Smooth muscle cell (in vitro differentiated cells): ENCODE measurements around the gene INO80E. TPM values are rescaled to one million over a fixed set of nuclear protein-coding genes. Genes with fewer than 3 reads are reported as not detected.

Experiments used
- DNase-seq: peaks from one replicate; lab custom pipeline; 2025; ENCODE audit not compliant: unreplicated experiment; lab: John Stamatoyannopoulos, UW
- H2AFZ ChIP-seq: fragments of 200-600 bp; sonication (generic); 2 replicates; pipeline ENCODE4 v1.6.0; 2016; ENCODE audit warnings: antibody characterized with exemption, low read depth, mild to moderate bottlenecking
- H3F3A ChIP-seq: fragments of 200-600 bp; sonication (generic); 2 replicates; pipeline ENCODE4 v1.6.0; 2017; ENCODE audit warnings: antibody characterized with exemption, low read depth
- H3K27ac ChIP-seq: fragments of 200-600 bp; sonication (generic); 2 replicates; pipeline ENCODE4 v1.5.1; 2016; ENCODE audit warnings: low read depth, mild to moderate bottlenecking
- H3K27me3 ChIP-seq: fragments of 200-600 bp; sonication (generic); 2 replicates; pipeline ENCODE4 v1.6.1; 2016; ENCODE audit warnings: low read depth, mild to moderate bottlenecking
- H3K36me3 ChIP-seq: fragments of 200-600 bp; sonication (generic); 2 replicates; pipeline ENCODE4 v1.5.1; 2016; ENCODE audit warnings: low read depth
- H3K4me1 ChIP-seq: fragments of 200-600 bp; sonication (generic); 2 replicates; pipeline ENCODE4 v1.5.1; 2016; ENCODE audit warnings: low read depth
- H3K4me2 ChIP-seq: fragments of 200-600 bp; sonication (generic); 2 replicates; pipeline ENCODE4 v1.6.0; 2016; ENCODE audit warnings: mild to moderate bottlenecking
- H3K4me3 ChIP-seq: fragments of 200-600 bp; sonication (generic); 2 replicates; pipeline ENCODE4 v1.5.1; 2016; ENCODE audit warnings: mild to moderate bottlenecking
- H3K79me2 ChIP-seq: fragments of 200-600 bp; sonication (generic); 2 replicates; pipeline ENCODE4 v1.6.0; 2016; ENCODE audit warnings: low read depth, mild to moderate bottlenecking
- H3K9ac ChIP-seq: fragments of 200-600 bp; sonication (generic); 2 replicates; pipeline ENCODE4 v1.6.0; 2016; ENCODE audit warnings: low read depth
- H3K9me3 ChIP-seq: fragments of 200-600 bp; sonication (generic); replicated peaks from 2 replicates; pipeline ENCODE4 v1.5.1; 2016; ENCODE audit warnings: low read depth
- H4K20me1 ChIP-seq: fragments of 200-600 bp; sonication (generic); 2 replicates; pipeline ENCODE4 v1.6.0; 2016; ENCODE audit warnings: low read depth
- CTCF ChIP-seq: fragments of 200-600 bp; sonication (generic); IDR thresholded peaks from 2 replicates; pipeline ENCODE4 v1.5.1; 2017; ENCODE audit warnings: borderline replicate concordance, mild to moderate bottlenecking, antibody characterized with exemption; ENCODE audit not compliant: insufficient read depth, poor library complexity, severe bottlenecking
- WGBS: methylation state at CpG from one replicate; pipeline ENCODE4 v1.1.7; 2016; ENCODE audit warnings: low lambda C conversion rate; 5-methylcytosine and 5-hydroxymethylcytosine counted together
- polyA plus RNA-seq: library from polyadenylated mRNA; unstranded; fragments of >200 nt; fragmentation: Nextera tagmentation; extraction: Ambion mirVana; gene quantifications from 2 replicates; pipeline ENCODE4 v1.2.1, GENCODE V29; 2016
- total RNA-seq: library from RNA; depleted of rRNA; stranded (reverse); fragments of >200 nt; gene quantifications from 2 replicates; pipeline ENCODE4 v1.2.3, GENCODE V29; 2014

The INO80E gene
- total and polyA plus RNA-seq, 2 experiments from 2014 or later, result 17.7 to 181 TPM

GRCh38 chr16:30005341-30006094 lies 9.5 kb downstream of the INO80E start:
- H2AFZ ChIP-seq, result no peak overlapping the region

GRCh38 chr16:30006095-30006473 lies 10.0 kb downstream of the INO80E start:
- no peak overlapping the region for H3K4me2 ChIP-seq
- no peak overlapping the region for H3K4me3 ChIP-seq
- no peaks in the 10 kb centered on the region for H4K20me1 ChIP-seq
- H3F3A ChIP-seq, result no peaks in the 10 kb centered on the region
- DNase-seq, result no peak
- WGBS, result 96% methylated on average over 18 of the region's 18 CpGs
- peaks cover 9% of the 10 kb centered on the region for H3K4me1 ChIP-seq
- no peaks in the 10 kb centered on the region for H3K79me2 ChIP-seq
- no peak for TF ChIP-seq CTCF
- no peaks in the 10 kb centered on the region for H3K36me3 ChIP-seq
- H3K27ac ChIP-seq, result no peak overlapping the region
- H3K27me3 ChIP-seq, result peaks cover 18% of the 10 kb centered on the region
- H3K9ac ChIP-seq, result no peak overlapping the region
- H3K9me3 ChIP-seq, result no peaks in the 10 kb centered on the region
- H2AFZ ChIP-seq, result no peak overlapping the region

More at GRCh38 chr16:30005341-30006094, 9.5 kb downstream of the INO80E start:
- H3K9me3 ChIP-seq, result no peaks in the 10 kb centered on the region
- H3K9ac ChIP-seq, result no peak overlapping the region
- no peaks in the 10 kb centered on the region for H3K79me2 ChIP-seq
- no peak overlapping the region for H3K27ac ChIP-seq
- peaks cover 13% of the 10 kb centered on the region for H3K27me3 ChIP-seq
- no peaks in the 10 kb centered on the region for H3K36me3 ChIP-seq
- H3K4me1 ChIP-seq, result peaks cover 6% of the 10 kb centered on the region
- no peaks in the 10 kb centered on the region for H4K20me1 ChIP-seq
- peak; percentile 72 for TF ChIP-seq CTCF
- WGBS, result 79% methylated on average over 21 of the region's 35 CpGs
- no peak for DNase-seq
- no peaks in the 10 kb centered on the region for H3F3A ChIP-seq
- no peak overlapping the region for H3K4me3 ChIP-seq
- no peak overlapping the region for H3K4me2 ChIP-seq

GRCh38 chr16:30006659-30007377 lies 10.8 kb downstream of the INO80E start:
- 94% methylated on average over 32 of the region's 34 CpGs for WGBS
- Histone ChIP-seq H3K27ac (no peak overlapping the region), H3K36me3 (no peaks in the 10 kb centered on the region), H3K27me3 (peaks cover 26% of the 10 kb centered on the region), H3F3A (no peaks in the 10 kb centered on the region), H3K9me3 (no peaks in the 10 kb centered on the region), H3K9ac (no peak overlapping the region), H3K79me2 (no peaks in the 10 kb centered on the region), H3K4me2 (no peak overlapping the region), H4K20me1 (no peaks in the 10 kb centered on the region), H3K4me3 (no peak overlapping the region), H2AFZ (no peak overlapping the region), H3K4me1 (peaks cover 14% of the 10 kb centered on the region)
- no peak for DNase-seq
- TF ChIP-seq CTCF, result no peak
